Hepatocyte (in vitro differentiated cells): ENCODE results near the gene SPDYE4. TPM values are rescaled to one million over a fixed set of nuclear protein-coding genes. Genes with fewer than 3 reads are reported as not detected.
A peak's percentile ranks its signal among the peaks of the same experiment; 100 is the strongest.

Source experiments
- DNase-seq: peaks from one replicate; pipeline ENCODE4 v3.0.0-alpha.2; 2016; ENCODE audit warnings: low spot score
- H2AFZ ChIP-seq: fragments of 200-600 bp; sonication (generic); 2 replicates; pipeline ENCODE4 v1.6.0; 2016; ENCODE audit warnings: antibody characterized with exemption, mild to moderate bottlenecking
- H3K27ac ChIP-seq: fragments of 200-600 bp; sonication (generic); 2 replicates; pipeline ENCODE4 v1.5.1; 2016; ENCODE audit warnings: mild to moderate bottlenecking
- H3K27me3 ChIP-seq: fragments of 200-600 bp; sonication (generic); 2 replicates; pipeline ENCODE4 v1.6.1; 2016
- H3K36me3 ChIP-seq: fragments of 200-600 bp; sonication (generic); replicated peaks from 2 replicates; pipeline ENCODE4 v1.5.1; 2016; ENCODE audit warnings: low read depth; ENCODE audit not compliant: insufficient read depth
- H3K4me1 ChIP-seq: fragments of 200-600 bp; sonication (generic); 2 replicates; pipeline ENCODE4 v1.5.1; 2016; ENCODE audit warnings: mild to moderate bottlenecking, moderate library complexity; ENCODE audit not compliant: insufficient read depth
- H3K4me2 ChIP-seq: fragments of 200-600 bp; sonication (generic); 2 replicates; pipeline ENCODE4 v1.6.0; 2016
- H3K4me3 ChIP-seq: fragments of 200-600 bp; sonication (generic); 2 replicates; pipeline ENCODE4 v1.5.1; 2016; ENCODE audit warnings: mild to moderate bottlenecking
- H3K79me2 ChIP-seq: fragments of 200-600 bp; sonication (generic); 2 replicates; pipeline ENCODE4 v1.6.0; 2017; ENCODE audit warnings: mild to moderate bottlenecking
- H3K9me2 ChIP-seq: fragments of 200-600 bp; sonication (generic); replicated peaks from 2 replicates; pipeline ENCODE4 v1.6.0; 2017; ENCODE audit warnings: mild to moderate bottlenecking; ENCODE audit not compliant: insufficient read depth
- H3K9me3 ChIP-seq: fragments of 200-600 bp; sonication (generic); 2 replicates; pipeline ENCODE4 v1.5.1; 2016; ENCODE audit warnings: low read depth, mild to moderate bottlenecking
- H4K20me1 ChIP-seq: fragments of 200-600 bp; sonication (generic); 2 replicates; pipeline ENCODE4 v1.6.0; 2016; ENCODE audit warnings: mild to moderate bottlenecking; ENCODE audit not compliant: insufficient read depth, poor library complexity, severe bottlenecking
- CTCF ChIP-seq: fragments of 200-600 bp; sonication (generic); IDR thresholded peaks from 2 replicates; pipeline ENCODE4 v1.5.1; 2016; ENCODE audit warnings: antibody characterized with exemption, mild to moderate bottlenecking; ENCODE audit not compliant: poor library complexity
- EZH2 ChIP-seq: fragments of 200-600 bp; sonication (generic); IDR thresholded peaks from 2 replicates; pipeline ENCODE4 v1.6.1; 2016; ENCODE audit warnings: antibody characterized with exemption, mild to moderate bottlenecking, borderline replicate concordance
- EZH2phosphoT487 ChIP-seq: fragments of 200-600 bp; sonication (generic); IDR thresholded peaks from one replicate; pipeline ENCODE4 v1.6.1; 2018; ENCODE audit warnings: antibody characterized with exemption, mild to moderate bottlenecking, low read depth, moderate library complexity; ENCODE audit not compliant: unreplicated experiment, severe bottlenecking
- WGBS: methylation state at CpG from one replicate; pipeline ENCODE4 v1.1.6; 2016; ENCODE audit warnings: low lambda C conversion rate; ENCODE audit errors: missing lambda C conversion rate; 5-methylcytosine and 5-hydroxymethylcytosine counted together
- polyA plus RNA-seq: library from polyadenylated mRNA; unstranded; fragments of >200 nt; fragmentation: Nextera tagmentation; extraction: Ambion mirVana; gene quantifications from 2 replicates; pipeline ENCODE4 v1.2.1, GENCODE V29; 2016
- total RNA-seq: library from RNA; depleted of rRNA; stranded (reverse); fragments of >200 nt; gene quantifications from 2 replicates; pipeline ENCODE4 v1.2.3, GENCODE V29; 2014

The SPDYE4 gene
- total and polyA plus RNA-seq, 2 experiments from 2014 or later = not detected

- Histone ChIP-seq H4K20me1 (no peaks in the 10 kb centered on the region), H3K27ac (peak overlapping the region; percentile 70), H3K9me3 (no peaks in the 10 kb centered on the region), H3K36me3 (no peaks in the 10 kb centered on the region), H3K4me1 (no peaks in the 10 kb centered on the region), H3K79me2 (no peaks in the 10 kb centered on the region), H3K4me2 (no peak overlapping the region), H3K27me3 (no peaks in the 10 kb centered on the region), H3K4me3 (no peak overlapping the region), H2AFZ (no peak overlapping the region), H3K9me2 (no peaks in the 10 kb centered on the region)
- no peak for TF ChIP-seq EZH2
- no peak for TF ChIP-seq CTCF
- TF ChIP-seq EZH2phosphoT487 = no peak
- 63% methylated on average over 17 of the region's 17 CpGs for WGBS
- peak; percentile 64 for DNase-seq
Measured at GRCh38 chr17:8726941-8727555, 31.3 kb downstream of the SPDYE4 start.

- H3K36me3 ChIP-seq = no peaks in the 10 kb centered on the region
- no peak overlapping the region for H3K4me3 ChIP-seq
- H3K9me3 ChIP-seq = no peaks in the 10 kb centered on the region
- no peak for DNase-seq
- H3K27me3 ChIP-seq = no peaks in the 10 kb centered on the region
- H4K20me1 ChIP-seq = no peaks in the 10 kb centered on the region
- H3K79me2 ChIP-seq = no peaks in the 10 kb centered on the region
- H3K4me2 ChIP-seq = no peak overlapping the region
- no peaks in the 10 kb centered on the region for H3K9me2 ChIP-seq
- H3K4me1 ChIP-seq = no peaks in the 10 kb centered on the region
- WGBS = 93% methylated on average over 23 of the region's 23 CpGs
- H3K27ac ChIP-seq = peak overlapping the region; percentile 70
- H2AFZ ChIP-seq = no peak overlapping the region
- no peak for TF ChIP-seq EZH2phosphoT487
- no peak for TF ChIP-seq EZH2
- no peak for TF ChIP-seq CTCF
Measured at GRCh38 chr17:8725881-8726876, 32.2 kb downstream of the SPDYE4 start.

- no peaks in the 10 kb centered on the region for H3K4me1 ChIP-seq
- no peak overlapping the region for H3K4me2 ChIP-seq
- H3K9me3 ChIP-seq = no peaks in the 10 kb centered on the region
- 84% methylated on average over 7 of the region's 7 CpGs for WGBS
- H3K27ac ChIP-seq = peak overlapping the region; percentile 85
- H3K27me3 ChIP-seq = no peaks in the 10 kb centered on the region
- H3K36me3 ChIP-seq = no peaks in the 10 kb centered on the region
- H3K4me3 ChIP-seq = no peak overlapping the region
- no peak for TF ChIP-seq EZH2phosphoT487
- TF ChIP-seq CTCF = no peak
- no peak for TF ChIP-seq EZH2
- peak; percentile 78 for DNase-seq
- H3K79me2 ChIP-seq = no peaks in the 10 kb centered on the region
- H4K20me1 ChIP-seq = no peaks in the 10 kb centered on the region
- no peak overlapping the region for H2AFZ ChIP-seq
- no peaks in the 10 kb centered on the region for H3K9me2 ChIP-seq
Measured at GRCh38 chr17:8724451-8724850, 33.9 kb downstream of the SPDYE4 start.
